Stimulated activated naive CD4-positive, alpha-beta T cell treated with Interleukin-2 at 50 U/mL for 16 hours (primary cell): ENCODE results near the gene OR2AE1.

Experiments used
- DNase-seq: peaks from one replicate; lab custom pipeline; 2025; lab: John Stamatoyannopoulos, UW

OR2AE1 gene

GRCh38 chr7:99860281-99861127 is 16.3 kb downstream of the OR2AE1 start:
- DNase-seq: no peak

- DNase-seq: no peak
Measured at GRCh38 chr7:99855236-99855635, 21.6 kb downstream of the OR2AE1 start.

- no peak for DNase-seq
Measured at GRCh38 chr7:99848420-99849216, 28.2 kb downstream of the OR2AE1 start.

- no peak for DNase-seq
Measured at GRCh38 chr7:99844328-99844727, 32.5 kb downstream of the OR2AE1 start.

GRCh38 chr7:99843808-99844207 is 33.0 kb downstream of the OR2AE1 start:
- DNase-seq: no peak

- no peak for DNase-seq
Measured at GRCh38 chr7:99842926-99843325, 33.9 kb downstream of the OR2AE1 start.

GRCh38 chr7:99840136-99840869 is 36.5 kb downstream of the OR2AE1 start:
- no peak for DNase-seq

GRCh38 chr7:99839287-99840021 is 37.4 kb downstream of the OR2AE1 start:
- DNase-seq: no peak

GRCh38 chr7:99837649-99838361 is 39.0 kb downstream of the OR2AE1 start:
- no peak for DNase-seq

- DNase-seq: no peak
Measured at GRCh38 chr7:99835189-99835588, 41.6 kb downstream of the OR2AE1 start.

- DNase-seq: no peak
Measured at GRCh38 chr7:99834382-99834781, 42.5 kb downstream of the OR2AE1 start.

- no peak for DNase-seq
Measured at GRCh38 chr7:99833289-99833877, 43.5 kb downstream of the OR2AE1 start.

GRCh38 chr7:99831595-99831994 is 45.2 kb downstream of the OR2AE1 start:
- no peak for DNase-seq

GRCh38 chr7:99829524-99830160 is 47.2 kb downstream of the OR2AE1 start:
- DNase-seq: no peak

GRCh38 chr7:99828811-99829210 is 48.0 kb downstream of the OR2AE1 start:
- no peak for DNase-seq

GRCh38 chr7:99827040-99827778 is 49.6 kb downstream of the OR2AE1 start:
- no peak for DNase-seq
